Limb (tissue), 2 donors: ENCODE data around the gene FOXN1.
A peak's percentile ranks its signal among the peaks of the same experiment; 100 is the strongest.
"Not testable (repeated sequence)": the region's sequence is repeated elsewhere in the genome, so short reads cannot be mapped to it uniquely, and the experiment has no call there.

Source experiments
- DNase-seq, 2 donors: peaks; one replicate each; pipeline ENCODE4 v3.0.0-alpha.2; 2016; ENCODE audit errors: extremely low spot score in 2 of 2

FOXN1 gene

GRCh38 chr17:28500712-28501379, 5.3 kb upstream of the FOXN1 start:
- DNase-seq: no peak

GRCh38 chr17:28501421-28502284, 4.5 kb upstream of the FOXN1 start:
- no peak for DNase-seq

- no peak for DNase-seq
These were observed 2.7 kb upstream of the FOXN1 start for GRCh38 chr17:28503420-28503819.

GRCh38 chr17:28506763-28507487, 777 bp downstream of the FOXN1 start:
- no peak for DNase-seq

GRCh38 chr17:28507567-28508203, 1.5 kb downstream of the FOXN1 start:
- DNase-seq: no peak

GRCh38 chr17:28508211-28508724, 2.1 kb downstream of the FOXN1 start:
- DNase-seq: no peak

GRCh38 chr17:28509789-28510188, 3.6 kb downstream of the FOXN1 start:
- DNase-seq: no peak

GRCh38 chr17:28511858-28512461, 5.8 kb downstream of the FOXN1 start:
- no peak for DNase-seq

- no peak for DNase-seq
These were observed 7.3 kb downstream of the FOXN1 start for GRCh38 chr17:28513476-28513875.

- no peak for DNase-seq
These were observed 8.4 kb downstream of the FOXN1 start for GRCh38 chr17:28514561-28515002.

GRCh38 chr17:28515518-28515917, 9.4 kb downstream of the FOXN1 start:
- no peak for DNase-seq

- no peak for DNase-seq
These were observed 12.0 kb downstream of the FOXN1 start for GRCh38 chr17:28518132-28518531.

GRCh38 chr17:28518578-28518977, 12.4 kb downstream of the FOXN1 start:
- no peak for DNase-seq

GRCh38 chr17:28519236-28519635, 13.1 kb downstream of the FOXN1 start:
- DNase-seq: no peak

- DNase-seq: no peak
These were observed 14.5 kb downstream of the FOXN1 start for GRCh38 chr17:28520687-28521086.

- DNase-seq: peak in 1 of 2 donors; percentile 48
These were observed 15.3 kb downstream of the FOXN1 start for GRCh38 chr17:28521311-28522085.

- DNase-seq: not testable (repeated sequence)
These were observed 16.1 kb downstream of the FOXN1 start for GRCh38 chr17:28522281-28522680.

GRCh38 chr17:28523186-28523585, 17.0 kb downstream of the FOXN1 start:
- DNase-seq: no peak

GRCh38 chr17:28523876-28524275, 17.7 kb downstream of the FOXN1 start:
- no peak for DNase-seq
